HEK293T (cell line): ENCODE measurements around the gene ZNF525.
A peak's percentile ranks its signal among the peaks of the same experiment; 100 is the strongest.
"Not testable (repeated sequence)": the region's sequence is repeated elsewhere in the genome, so short reads cannot be mapped to it uniquely, and the experiment has no call there.

Source experiments
- CTCF ChIA-PET: fragments of 350-600 bp; formaldehyde crosslinking; extraction: SDS; loops from one replicate; lab custom pipeline; 2021; ENCODE audit warnings: antibody characterized with exemption, inconsistent platforms; lab: Yijun Ruan, JAX
- POLR2A ChIA-PET: fragments of 350-600 bp; formaldehyde crosslinking; extraction: SDS; loops from one replicate; lab custom pipeline; 2020; ENCODE audit warnings: antibody characterized with exemption, inconsistent platforms; lab: Yijun Ruan, JAX
- DNase-seq: peaks from one replicate; pipeline ENCODE4 v3.0.0; 2012; ENCODE audit warnings: mixed read lengths; ENCODE audit errors: extremely low spot score
- ARNT ChIP-seq: fragments of 450-650 bp; IDR thresholded peaks from 2 replicates; pipeline ENCODE4 v1.6.1; 2017; ENCODE audit warnings: mild to moderate bottlenecking
- BHLHE40 ChIP-seq: fragments of 450-650 bp; IDR thresholded peaks from 2 replicates; pipeline ENCODE4 v1.6.1; 2016; ENCODE audit warnings: mild to moderate bottlenecking, moderate library complexity, borderline replicate concordance
- CTBP1 ChIP-seq: fragments of 450-650 bp; IDR thresholded peaks from 2 replicates; pipeline ENCODE4 v1.6.1; 2016; ENCODE audit warnings: borderline replicate concordance
- ELF4 ChIP-seq: fragments of 450-650 bp; IDR thresholded peaks from 2 replicates; pipeline ENCODE4 v1.6.1; 2017; ENCODE audit warnings: antibody characterized with exemption
- FOXA1 ChIP-seq: fragments of 450-650 bp; IDR thresholded peaks from 2 replicates; pipeline ENCODE4 v1.6.1; 2016; ENCODE audit warnings: mild to moderate bottlenecking
- FOXK2 ChIP-seq: fragments of 450-650 bp; IDR thresholded peaks from 2 replicates; pipeline ENCODE4 v1.6.1; 2016; ENCODE audit warnings: mild to moderate bottlenecking
- FOXM1 ChIP-seq: fragments of 450-650 bp; IDR thresholded peaks from 2 replicates; pipeline ENCODE4 v1.6.1; 2017; ENCODE audit warnings: mild to moderate bottlenecking, borderline replicate concordance
- HDGF ChIP-seq: fragments of 450-650 bp; IDR thresholded peaks from 2 replicates; pipeline ENCODE4 v1.6.1; 2017; ENCODE audit warnings: antibody characterized with exemption, borderline replicate concordance
- L3MBTL2 ChIP-seq: fragments of 450-650 bp; conservative IDR thresholded peaks from 2 replicates; pipeline ENCODE4 v1.6.1; 2016; ENCODE audit warnings: mild to moderate bottlenecking
- LEF1 ChIP-seq: fragments of 450-650 bp; IDR thresholded peaks from 2 replicates; pipeline ENCODE4 v1.6.1; 2017; ENCODE audit warnings: mild to moderate bottlenecking, borderline replicate concordance
- NFRKB ChIP-seq: fragments of 450-650 bp; IDR thresholded peaks from 2 replicates; pipeline ENCODE4 v1.6.1; 2016; ENCODE audit warnings: mild to moderate bottlenecking, moderate library complexity
- SP1 ChIP-seq: fragments of 450-650 bp; IDR thresholded peaks from 2 replicates; pipeline ENCODE4 v1.6.1; 2017
- SUZ12 ChIP-seq: fragments of 450-650 bp; IDR thresholded peaks from 2 replicates; pipeline ENCODE4 v1.6.1; 2016; ENCODE audit warnings: mild to moderate bottlenecking
- TARDBP ChIP-seq: fragments of 450-650 bp; IDR thresholded peaks from 2 replicates; pipeline ENCODE4 v1.6.1; 2016
- ZNF384 ChIP-seq: fragments of 450-650 bp; IDR thresholded peaks from 2 replicates; pipeline ENCODE4 v1.6.1; 2016
- TF ChIP-seq, protein P1 (sequence below): fragments of 450-650 bp; IDR thresholded peaks from 2 replicates; pipeline ENCODE4 v1.6.1; 2016

Gene ZNF525

DNA sequence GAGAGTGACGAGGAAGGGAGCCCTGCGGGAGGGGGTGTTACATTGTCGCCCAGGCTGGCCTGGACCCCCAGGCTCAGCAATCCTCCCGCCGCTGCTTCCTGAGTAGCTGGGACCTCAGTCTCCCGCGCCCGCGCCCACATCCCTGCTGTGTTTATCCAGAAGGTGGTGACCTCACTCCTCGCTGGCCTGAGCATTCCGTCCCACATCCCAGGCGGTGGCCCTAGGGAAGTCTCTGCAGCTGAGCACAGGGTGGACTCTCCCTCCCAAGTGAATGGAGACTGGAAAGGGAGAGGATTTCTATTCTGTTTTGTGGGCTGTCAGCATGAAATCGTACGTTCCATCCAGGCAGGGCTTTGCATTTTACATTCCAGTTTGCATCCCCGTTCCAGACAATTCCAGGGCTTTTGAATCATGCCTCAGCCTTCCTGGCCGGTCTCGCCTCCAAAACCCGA lies 29.0 kb downstream of the ZNF525 start:
- ChIA-PET CTCF (no interaction called here), POLR2A (no interaction called here)
- TF ChIP-seq, protein P1, sequence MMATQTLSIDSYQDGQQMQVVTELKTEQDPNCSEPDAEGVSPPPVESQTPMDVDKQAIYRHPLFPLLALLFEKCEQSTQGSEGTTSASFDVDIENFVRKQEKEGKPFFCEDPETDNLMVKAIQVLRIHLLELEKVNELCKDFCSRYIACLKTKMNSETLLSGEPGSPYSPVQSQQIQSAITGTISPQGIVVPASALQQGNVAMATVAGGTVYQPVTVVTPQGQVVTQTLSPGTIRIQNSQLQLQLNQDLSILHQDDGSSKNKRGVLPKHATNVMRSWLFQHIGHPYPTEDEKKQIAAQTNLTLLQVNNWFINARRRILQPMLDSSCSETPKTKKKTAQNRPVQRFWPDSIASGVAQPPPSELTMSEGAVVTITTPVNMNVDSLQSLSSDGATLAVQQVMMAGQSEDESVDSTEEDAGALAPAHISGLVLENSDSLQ = no peak
- TF ChIP-seq BHLHE40 (no peak), LEF1 (no peak), ARNT (no peak), CTBP1 (no peak), FOXK2 (no peak), ZNF384 (no peak), NFRKB (no peak), L3MBTL2 (no peak), FOXM1 (no peak), SUZ12 (no peak), HDGF (no peak), ELF4 (no peak), TARDBP (no peak), FOXA1 (no peak), SP1 (no peak)
- peak; percentile 5 for DNase-seq

DNA sequence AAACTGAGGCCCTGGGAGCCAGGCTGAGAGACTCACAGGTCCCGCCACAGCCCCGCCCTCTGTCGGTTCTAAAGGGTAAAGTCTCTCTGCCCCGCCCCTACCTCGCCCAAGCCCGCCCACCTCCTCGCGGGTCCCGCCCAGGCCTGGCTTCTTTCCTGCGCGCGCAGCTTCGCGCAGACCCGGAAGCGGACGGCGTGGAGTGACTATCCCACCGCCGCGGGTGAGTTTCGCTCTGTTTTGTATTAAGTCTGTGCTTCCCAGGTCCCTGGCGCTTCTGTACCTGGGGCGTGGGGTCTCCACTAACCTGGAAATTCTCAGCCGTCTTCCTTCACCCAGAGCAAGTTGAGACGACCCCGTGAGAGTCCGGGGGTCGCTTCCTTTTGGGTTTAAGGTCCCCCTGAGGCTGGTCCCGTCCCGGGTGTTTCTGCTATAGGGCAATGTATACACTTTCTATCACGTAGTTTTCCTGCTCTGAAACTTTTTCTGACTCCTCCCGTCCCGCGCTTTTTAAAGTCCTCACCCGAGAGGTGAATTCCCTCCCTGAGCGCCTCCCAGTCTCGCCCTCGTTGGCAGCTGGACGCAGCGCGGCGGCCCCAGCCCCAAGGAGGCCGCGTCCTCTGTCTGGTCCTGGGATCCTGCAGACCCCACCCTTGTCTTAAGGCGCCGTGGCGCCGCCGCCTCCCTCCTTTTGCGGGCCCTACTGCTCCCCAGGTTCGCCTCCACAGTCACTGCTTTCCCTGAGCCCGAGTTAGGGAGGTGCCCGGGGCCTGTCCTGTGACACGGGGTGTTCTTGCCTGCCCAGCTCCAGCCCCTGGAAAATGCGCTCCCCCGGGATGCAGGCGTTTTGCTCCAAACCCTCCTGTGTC lies 29.7 kb downstream of the ZNF525 start, which contains the start of gene ZNF765:
TSS of gene ZNF765 (plus strand) at position 176 of the 866 bp plus-strand sequence. CDS start 2,867 bp downstream, outside the sequence.
- TF ChIP-seq ELF4 (peak; percentile 86), FOXM1 (no peak), ARNT (no peak), FOXK2 (no peak), FOXA1 (no peak), BHLHE40 (no peak), TARDBP (no peak), CTBP1 (no peak), LEF1 (no peak), L3MBTL2 (peak; percentile 25; the same call in 1 of the 2 replicates), SUZ12 (no peak), SP1 (no peak), NFRKB (no peak), ZNF384 (no peak)
- TF ChIP-seq, protein P1 = no peak
- CTCF ChIA-PET = no interaction called here

DNA sequence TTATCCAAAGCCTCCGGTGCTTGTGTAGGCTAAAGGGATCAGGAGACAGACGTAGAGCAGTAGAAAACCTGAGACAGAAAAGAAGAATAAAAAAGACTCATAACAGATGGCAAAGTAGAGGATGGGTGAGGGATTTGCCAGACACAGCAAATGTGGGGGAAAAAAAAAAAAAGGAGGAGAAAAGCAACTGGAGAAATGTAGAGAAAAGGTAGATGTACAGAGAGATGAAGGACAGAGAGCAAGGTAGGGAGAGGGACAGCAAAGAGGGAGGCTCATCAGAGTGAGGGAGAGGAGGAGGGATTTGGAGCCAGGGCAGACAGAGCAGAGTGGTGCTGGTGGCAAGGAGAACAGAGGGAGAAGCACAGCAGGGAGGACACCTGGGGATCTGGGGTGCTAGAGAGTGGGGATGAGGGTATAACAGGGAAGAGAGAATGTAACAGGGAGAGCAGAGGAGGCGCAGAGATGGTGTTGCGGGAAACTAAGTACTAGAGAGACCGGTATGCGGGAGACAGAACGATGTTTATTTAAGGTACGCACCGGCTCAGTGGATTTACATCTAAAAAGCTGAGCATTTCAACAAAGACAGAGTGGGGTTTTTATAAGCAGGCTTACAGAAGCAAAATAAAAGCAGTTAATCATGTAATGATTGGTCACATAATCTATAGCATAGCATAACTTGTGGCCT lies 30.5 kb downstream of the ZNF525 start:
- POLR2A ChIA-PET, CTCF ChIA-PET, DNase-seq: not testable (repeated sequence)

More for the DNA sequence above, 29.7 kb downstream of the ZNF525 start, which contains the start of gene ZNF765:
- POLR2A ChIA-PET = no interaction called here
- DNase-seq = peak; percentile 88

DNA sequence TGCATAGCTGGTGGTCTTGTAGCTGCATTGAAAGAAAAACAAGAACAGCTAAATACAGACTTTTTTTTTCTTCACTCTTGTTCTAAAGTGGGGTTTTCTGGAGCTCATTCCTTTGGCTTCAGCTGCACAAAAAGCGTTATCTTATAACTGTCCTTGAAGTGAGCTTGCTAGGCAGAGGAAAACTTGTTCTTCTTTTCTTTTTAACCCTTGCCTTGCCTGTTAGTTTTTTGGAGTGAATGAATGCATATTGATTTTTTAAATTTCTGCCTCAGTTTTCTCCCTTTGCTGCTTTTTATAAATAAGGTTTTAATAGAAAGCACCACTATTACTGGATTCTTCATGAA lies 31.0 kb downstream of the ZNF525 start:
- DNase-seq = no peak
- ChIA-PET CTCF (no interaction called here), POLR2A (no interaction called here)
- no peak for TF ChIP-seq CTBP1
- no peak for TF ChIP-seq FOXM1
- no peak for TF ChIP-seq TARDBP
- no peak for TF ChIP-seq ARNT
- no peak for TF ChIP-seq LEF1
- no peak for TF ChIP-seq L3MBTL2

DNA sequence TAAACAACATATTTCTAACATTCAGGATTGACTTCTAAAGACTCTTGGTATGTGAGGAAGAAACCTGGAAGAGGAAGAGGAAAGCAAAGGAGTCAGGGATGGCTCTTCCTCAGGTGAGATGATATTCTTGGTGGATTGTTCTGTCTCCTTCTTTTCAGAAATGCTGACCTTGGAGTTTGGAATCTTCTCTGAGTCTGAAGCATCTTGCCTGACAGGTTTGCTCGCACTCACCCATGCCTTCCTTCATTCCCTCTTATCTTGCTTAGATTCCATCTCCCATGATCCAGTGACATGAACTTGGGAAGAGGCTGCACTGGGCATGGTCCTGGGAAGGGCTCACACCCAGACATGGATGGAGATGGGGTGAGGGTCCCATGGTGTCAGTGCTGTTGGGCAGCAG lies 32.4 kb downstream of the ZNF525 start:
- DNase-seq, CTCF ChIA-PET, POLR2A ChIA-PET: not testable (repeated sequence)

DNA sequence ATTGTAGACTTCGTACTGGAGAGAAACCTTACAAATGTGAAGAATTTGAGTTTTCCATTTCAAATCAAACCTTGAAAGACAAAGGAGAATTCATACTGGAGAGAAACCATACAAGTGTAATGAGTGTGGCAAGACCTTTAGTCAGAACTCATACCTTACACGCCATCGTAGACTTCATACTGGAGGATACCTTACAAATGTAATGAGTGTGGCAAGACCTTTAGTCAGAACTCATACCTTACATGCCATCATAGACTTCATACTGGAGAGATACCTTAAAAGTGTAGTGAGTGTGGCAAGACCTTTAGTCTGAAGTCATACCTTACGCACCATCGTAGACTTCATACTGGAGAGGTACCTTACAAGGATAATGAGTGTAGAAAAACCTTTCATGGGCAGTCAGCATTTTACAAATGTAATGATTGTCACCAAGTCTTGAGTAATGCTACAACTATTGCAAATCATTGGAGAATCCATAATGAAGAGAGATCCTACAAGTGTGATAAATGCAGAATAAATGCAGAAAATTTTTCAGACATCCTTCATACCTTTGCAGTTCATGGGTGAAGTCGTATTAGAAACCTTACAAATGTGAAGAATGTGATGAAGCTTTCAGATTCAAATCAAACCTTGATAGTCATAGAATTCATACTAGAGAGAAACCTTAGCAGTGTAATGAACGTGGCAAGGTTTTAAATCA lies 44.1 kb downstream of the ZNF525 start:
- TF ChIP-seq ARNT = no peak
- TF ChIP-seq SP1 = no peak
- no peak for TF ChIP-seq LEF1
- no peak for TF ChIP-seq SUZ12
- TF ChIP-seq TARDBP = no peak
- TF ChIP-seq ELF4 = no peak
- no peak for TF ChIP-seq BHLHE40
- no peak for TF ChIP-seq NFRKB
- no peak for TF ChIP-seq HDGF
- CTCF ChIA-PET = no interaction called here

DNA sequence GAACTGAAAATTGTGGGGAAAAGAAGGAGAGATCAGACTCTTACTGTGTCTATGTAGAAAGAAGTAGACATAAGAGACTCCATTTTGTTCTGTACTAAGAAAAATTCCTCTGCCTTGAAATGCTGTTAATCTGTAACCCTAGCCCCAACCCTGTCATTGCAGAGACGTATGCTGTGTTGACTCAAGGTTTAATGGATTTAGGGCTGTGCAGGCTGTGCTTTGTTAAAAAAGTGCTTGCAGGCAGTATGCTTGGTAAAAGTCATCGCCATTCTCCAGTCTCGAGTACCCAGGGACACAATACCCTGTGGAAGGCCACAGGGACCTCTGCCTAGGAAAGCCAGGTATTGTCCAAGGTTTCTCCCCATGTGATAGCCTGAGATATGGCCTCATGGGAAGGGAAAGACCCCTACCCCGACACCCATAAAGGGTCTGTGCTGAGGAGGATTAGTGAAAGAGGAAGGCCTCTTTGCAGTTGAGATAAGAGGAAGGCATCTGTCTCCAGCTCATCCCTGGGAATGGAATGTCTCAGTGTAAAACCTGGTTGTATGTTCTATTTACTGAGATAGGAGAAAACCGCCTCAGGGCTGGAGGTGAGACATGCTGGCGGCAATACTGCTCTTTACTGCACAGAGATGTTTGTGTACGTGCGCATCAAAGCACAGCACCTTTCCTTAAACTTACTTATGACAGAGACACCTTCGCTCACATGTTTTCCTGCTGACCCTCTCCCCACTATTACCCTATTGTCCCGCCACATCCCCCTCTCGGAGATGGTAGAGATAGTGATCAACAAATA lies 55.2 kb downstream of the ZNF525 start:
- CTCF ChIA-PET, POLR2A ChIA-PET, DNase-seq: not testable (repeated sequence)

More for the DNA sequence above, 44.1 kb downstream of the ZNF525 start:
- DNase-seq = no peak
- POLR2A ChIA-PET = no interaction called here
